Measurements from ENCODE around the gene DDX56.
"Not testable (repeated sequence)": the region's sequence is repeated elsewhere in the genome, so short reads cannot be mapped to it uniquely, and the experiment has no call there.

DDX56 gene

GRCh38 chr7:44595934-44596635 lies 22.4 kb upstream of the DDX56 start:
- DNase-seq, result no peak

GRCh38 chr7:44590910-44591309 lies 17.2 kb upstream of the DDX56 start:
- no peak for DNase-seq

DNA sequence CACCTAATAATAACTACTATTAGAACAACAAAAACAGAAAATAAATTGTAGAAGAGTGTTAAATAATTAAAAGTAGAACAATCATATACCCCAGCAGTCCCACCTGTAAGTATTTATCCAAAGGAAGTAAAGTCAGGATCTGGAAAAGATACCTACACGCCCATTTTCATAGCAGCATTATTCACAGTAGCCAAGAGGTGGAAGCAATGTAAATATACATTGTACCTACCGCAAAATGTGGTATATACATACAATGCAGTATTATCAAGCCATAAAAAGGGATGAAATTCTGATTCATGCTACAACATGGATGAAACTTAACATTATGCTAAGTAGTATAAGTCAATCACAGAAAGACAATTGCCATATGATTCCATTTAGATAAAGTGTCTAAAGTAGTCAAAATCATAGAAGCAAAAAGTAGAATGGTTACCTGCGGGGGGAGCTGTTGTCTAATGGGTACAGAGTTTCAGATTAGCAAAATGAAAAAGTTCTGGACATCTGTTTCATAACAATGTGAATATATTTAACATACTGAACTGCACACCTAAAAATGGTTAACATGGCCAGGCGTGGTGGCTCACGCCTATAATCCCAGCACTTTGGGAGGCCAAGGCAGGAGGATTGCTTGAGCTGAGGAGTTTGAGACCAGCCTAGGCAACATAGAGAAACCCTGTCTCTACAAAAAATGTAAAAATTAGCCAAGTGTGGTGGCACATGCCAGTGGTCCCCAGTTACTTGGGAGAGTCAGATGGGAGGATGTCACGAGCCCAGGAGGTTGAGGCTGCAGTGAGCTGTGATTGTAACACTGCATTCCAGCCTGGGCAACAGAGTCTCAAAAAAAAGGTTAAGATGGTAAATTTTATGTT lies 14.4 kb upstream of the DDX56 start:
- DNase-seq, result peak; percentile 79

GRCh38 chr7:44583146-44583865 lies 9.6 kb upstream of the DDX56 start:
- DNase-seq, result no peak

DNA sequence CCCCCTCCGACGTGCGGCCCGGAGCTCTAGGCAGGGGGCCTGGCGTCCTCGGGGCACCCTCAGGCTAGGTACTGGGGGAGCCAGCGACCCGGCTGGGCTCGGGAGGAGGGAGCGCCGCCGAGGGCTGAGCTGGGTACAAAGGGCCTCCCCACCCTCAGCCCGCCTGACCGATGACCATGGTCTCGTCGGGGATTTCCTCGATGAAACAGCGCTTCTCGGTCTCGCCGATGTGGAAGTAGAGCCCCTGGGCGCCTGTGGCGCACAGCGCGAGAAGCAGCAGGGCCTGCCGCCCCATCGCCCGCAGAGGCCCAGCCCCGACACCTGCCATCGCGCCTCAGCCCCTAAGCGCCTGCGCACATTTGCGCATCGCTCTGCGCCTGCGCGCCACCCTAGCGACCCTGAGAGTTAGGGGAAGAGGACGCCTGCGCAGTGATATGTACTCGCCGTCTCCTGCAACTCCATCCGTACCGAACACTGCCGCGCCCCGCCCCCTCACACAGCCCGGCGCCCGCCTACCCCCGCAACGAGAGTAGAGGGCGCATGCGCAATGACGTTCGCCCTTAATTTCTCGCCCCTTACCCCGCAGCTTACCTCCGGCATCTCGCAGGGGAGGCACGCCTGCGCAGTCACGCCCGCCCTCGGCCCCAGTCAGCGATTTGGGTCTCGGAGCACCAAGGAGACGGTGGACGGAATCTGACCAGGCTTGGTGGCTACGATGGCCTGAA lies 8.3 kb upstream of the DDX56 start, which contains the start of gene TMED4:
Gene TMED4, minus strand, starts transcription at position 353 of the 725 bp plus-strand sequence. Its CDS starts 25 bp downstream, at position 328.
- peak; percentile 100 for DNase-seq

- DNase-seq, result peak; percentile 62
These were observed 7.5 kb upstream of the DDX56 start for GRCh38 chr7:44580945-44581878.

DNA sequence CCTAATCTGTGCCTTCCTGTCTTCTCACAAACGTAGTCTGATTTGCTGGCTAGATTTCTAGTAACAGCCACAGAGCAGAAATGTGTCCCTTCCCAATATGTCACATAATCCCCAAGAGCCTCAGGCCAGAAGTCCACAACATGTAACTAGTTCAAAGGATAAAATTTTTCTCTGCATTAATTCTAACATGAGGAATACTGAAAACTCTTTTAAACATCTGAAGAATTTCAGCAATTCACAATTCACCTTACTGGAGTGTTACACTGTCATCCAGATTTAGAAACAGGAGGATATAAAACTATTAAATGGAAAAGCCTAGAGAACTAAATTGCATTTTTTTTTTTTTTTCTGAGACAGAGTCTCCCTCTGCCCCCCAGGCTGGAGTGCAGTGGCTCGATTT lies 2.5 kb upstream of the DDX56 start:
- no peak for DNase-seq

DNA sequence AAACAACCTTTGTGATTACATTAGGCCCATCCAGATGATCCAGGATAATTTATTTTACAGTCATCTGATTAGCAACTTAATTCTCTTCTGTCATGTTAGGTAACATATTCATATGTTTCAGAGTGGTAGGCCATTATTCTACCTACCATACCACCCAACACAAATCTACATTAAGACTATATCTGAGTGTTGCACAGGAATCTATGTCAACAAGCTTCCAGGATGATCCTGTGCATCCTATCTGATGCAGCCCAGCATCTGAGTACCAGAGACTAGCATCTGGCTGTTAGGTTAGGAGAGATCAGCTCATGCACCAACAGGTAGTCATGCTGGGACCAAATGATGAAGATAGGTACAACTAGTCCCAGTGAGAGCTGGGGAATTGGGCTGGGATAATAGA lies 1.3 kb upstream of the DDX56 start:
- no peak for DNase-seq

DNA sequence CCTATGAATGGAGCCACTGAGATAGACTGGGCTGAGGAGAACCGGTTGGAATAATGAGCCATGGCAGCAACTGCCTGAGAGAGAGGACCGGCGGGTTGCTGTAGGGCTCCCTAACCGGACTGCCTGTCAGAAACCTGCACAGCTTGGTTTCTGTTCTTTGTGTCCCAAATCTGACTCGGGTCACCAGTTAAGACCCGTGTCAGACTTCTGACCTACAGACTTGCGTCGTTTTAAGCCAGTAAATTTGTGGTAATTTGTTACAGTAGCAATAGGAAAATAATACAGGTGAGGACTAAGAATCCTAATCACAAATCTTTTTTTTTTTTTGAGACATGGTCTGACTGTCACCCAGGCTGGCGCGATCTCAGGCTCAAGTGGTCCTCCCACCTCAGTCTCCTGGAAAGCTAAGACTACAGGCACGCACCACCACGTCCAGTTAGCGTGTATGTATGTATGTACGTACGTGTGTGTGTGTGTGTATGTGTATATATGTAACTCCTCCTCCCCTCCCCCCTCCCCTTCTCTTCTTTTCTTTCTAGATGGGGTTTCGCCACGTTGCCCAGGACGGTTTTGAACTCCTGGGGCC lies 672 bp upstream of the DDX56 start:
- DNase-seq, result no peak

- no peak for DNase-seq
These were observed 937 bp downstream of the DDX56 start for GRCh38 chr7:44572771-44573170.

DNA sequence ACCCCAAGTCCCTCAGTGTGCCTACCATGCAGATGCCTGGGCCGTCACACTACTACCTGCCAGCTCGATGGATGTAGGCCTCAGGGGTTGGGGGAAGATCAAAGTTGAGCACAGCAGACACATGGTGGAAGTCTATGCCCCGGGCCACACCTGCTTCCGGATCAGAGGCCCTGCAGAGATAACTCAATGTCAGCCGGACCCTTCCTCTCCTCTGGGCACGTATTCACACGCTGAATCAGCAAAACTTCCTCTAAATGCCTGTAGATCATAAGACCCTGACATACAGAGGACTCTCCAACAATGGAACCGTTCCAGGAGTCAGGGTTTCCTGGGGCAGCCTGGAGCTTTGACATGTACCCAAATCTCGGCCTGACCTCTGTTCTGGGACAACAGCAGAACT lies 3.7 kb downstream of the DDX56 start:
- DNase-seq, result no peak

DNA sequence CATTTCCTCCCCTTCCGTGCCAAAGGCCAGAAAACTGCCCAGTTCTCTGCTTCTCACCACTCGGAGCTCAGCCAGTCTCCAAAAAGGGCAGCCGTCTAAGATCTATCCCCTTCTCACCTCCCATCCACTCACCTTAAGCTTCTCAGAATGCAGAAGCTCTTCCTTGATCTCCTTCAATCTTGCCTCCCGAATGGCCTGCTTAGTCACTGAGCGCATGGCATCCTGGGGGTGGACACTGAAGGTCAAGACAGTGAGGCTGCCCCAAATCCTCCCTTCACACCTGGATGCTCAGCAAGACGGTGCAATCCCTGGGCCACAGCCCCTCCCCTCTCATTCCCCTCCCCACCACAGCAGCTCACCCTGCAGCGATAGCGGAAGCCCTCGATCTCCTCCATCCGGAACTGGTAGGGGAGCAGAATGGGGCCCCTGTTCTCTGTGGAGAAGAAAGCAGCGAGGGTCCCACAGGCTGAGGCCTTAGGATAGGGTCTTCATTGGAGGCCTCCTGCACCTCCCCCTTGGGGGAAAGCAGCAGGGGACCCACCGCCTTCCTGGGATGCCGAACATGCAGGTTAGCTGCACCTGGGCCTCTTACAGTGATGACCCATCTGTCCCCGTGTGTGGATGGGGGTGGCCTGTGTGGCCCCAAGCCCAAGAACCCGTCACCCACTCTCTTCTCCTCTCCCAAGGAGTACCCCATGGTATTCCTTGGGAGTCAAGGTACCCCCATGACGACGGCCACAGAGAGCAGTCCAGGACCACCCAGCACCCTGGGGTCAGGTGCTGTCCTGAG lies 4.7 kb downstream of the DDX56 start:
- DNase-seq, result no peak

- DNase-seq, result no peak
These were observed 5.8 kb downstream of the DDX56 start for GRCh38 chr7:44567884-44568283.

DNA sequence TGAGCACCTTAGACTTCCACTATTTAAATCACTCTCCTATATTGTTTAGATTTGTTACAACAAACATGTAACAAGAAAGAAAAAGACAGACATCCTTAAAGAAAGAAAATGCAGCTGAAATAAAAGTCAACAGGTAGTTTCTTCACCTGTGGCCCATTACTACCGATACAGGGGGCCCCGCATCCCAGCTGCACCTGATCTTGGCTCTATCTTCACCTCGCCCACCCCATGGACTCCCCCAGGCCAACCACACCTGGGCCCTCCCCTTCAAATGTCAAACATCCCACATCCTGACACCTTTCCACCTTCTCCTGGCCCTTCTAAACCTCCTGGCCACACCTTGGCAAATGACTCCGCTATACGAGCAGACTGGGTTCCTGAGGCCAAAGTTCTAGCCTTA lies 7.0 kb downstream of the DDX56 start:
- no peak for DNase-seq

DNA sequence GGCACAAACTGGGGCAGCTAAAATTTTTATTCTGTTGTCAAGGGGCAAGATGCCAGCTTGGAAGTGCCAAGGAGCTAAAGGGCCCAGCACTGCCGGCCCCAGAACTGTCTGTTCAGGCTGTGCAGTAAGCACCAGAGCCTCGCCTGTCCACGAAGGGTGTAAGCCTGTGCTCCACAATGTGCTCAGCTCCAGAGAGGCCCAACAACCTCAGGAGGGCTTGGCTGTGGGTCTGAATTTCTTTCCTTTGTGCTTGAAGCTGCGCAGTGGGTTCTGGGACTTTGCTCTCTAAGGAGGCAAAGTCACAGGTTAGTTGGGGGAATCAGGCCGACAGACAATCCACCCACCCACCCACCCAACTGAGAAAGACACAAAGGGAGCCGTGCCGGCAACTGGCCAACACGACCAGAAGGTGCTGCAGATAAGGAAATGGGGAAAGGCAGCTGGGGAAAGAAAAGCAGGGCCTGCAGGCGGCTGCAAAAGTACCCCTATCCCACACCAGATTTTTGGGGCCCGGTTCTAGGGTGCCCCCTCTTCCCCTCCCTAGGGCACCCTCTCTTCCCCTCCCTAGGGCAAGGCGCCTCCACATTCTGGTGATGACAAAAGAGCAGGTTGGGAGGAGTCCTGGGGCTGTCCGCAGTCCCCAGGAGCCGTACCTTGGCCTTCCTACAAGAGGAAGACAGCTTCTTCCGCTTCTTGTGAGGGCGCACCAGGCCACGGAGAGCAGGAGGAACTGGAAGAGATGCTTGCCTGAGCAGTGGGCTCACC lies 7.7 kb downstream of the DDX56 start:
- DNase-seq, result no peak

DNA sequence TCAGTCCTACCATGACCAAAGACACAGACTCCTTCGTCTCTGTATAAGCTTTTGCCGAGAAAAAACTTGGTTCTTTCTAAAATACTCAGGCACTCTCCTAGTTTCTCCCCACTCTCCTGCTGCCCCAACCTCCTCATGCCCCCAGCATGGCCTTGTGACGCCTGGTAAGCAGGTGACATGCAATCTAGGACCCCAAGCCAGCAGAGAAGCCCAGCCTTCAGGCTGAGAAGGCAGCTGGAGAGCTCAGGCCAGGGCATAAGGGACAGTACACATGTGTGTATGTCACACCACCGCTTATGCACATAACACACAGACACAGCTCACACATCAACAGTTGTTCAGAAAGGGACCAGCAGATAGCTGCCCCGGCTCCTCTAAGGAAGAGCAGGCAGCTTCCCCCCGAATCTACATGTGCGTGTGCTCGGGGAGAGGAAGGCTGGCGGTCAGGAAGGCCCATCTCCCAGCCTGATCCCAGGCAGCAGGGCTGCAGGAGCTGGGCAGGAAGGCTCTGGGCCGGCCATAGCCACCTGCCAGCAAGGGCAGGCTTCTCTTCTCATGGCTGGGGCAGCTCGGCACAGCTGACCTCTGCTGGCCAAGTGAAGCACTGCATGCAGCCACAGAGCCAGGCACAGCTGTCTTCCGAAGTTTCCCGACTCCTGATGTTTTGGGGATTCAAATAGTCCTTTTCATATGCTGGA lies 8.5 kb downstream of the DDX56 start:
- DNase-seq, result peak; percentile 67

- DNase-seq, result no peak
These were observed 9.1 kb downstream of the DDX56 start for GRCh38 chr7:44564606-44565005.

GRCh38 chr7:44563171-44563679 lies 10.5 kb downstream of the DDX56 start:
- no peak for DNase-seq

DNA sequence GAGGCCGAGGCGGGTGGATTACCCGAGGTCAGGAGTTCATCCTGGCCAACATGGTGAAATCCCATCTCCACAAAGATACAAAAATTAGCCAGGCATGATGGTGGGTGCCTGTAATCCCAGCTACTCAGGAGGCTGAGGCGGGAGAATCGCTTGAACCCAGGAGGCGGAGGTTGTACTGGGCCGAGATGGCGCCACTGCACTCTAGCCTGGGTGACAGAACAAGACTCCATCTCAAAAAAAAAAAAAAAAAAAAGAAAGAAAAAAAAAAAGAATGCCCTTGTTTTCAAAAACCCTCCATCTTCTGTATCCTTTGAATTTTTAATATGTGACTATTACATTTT lies 11.1 kb downstream of the DDX56 start:
- DNase-seq, result not testable (repeated sequence)
